C4-2B (cell line): ENCODE data around the gene RGCC.

ENCODE experiments used
- ZFX ChIP-seq: fragments of 450-650 bp; IDR thresholded peaks from 2 replicates; pipeline ENCODE4 v1.6.1; 2017
- TF ChIP-seq, protein P1 (sequence below): fragments of 450-650 bp; conservative IDR thresholded peaks from 2 replicates; pipeline ENCODE4 v1.5.1; 2017; ENCODE audit warnings: mild to moderate bottlenecking

DNA sequence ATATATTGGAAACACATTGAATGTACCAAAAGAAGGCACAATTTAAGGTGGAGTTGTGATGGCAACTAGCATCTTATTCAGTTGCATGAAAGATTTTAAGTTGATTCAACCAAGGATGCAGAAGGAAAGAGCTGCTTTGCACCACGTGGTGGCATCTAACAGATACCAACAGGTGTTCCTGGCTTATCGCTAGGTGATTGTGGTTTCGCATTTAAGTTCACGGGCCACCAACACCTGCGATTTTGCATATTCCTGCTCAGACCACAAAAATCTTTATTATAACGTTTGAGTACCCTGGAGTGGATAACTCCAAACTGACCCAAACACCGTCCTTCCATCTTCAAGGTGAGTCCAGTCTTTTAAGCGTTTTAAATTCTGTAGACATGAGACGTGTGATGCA is 45.3 kb downstream of the RGCC start:
- TF ChIP-seq, protein P1, sequence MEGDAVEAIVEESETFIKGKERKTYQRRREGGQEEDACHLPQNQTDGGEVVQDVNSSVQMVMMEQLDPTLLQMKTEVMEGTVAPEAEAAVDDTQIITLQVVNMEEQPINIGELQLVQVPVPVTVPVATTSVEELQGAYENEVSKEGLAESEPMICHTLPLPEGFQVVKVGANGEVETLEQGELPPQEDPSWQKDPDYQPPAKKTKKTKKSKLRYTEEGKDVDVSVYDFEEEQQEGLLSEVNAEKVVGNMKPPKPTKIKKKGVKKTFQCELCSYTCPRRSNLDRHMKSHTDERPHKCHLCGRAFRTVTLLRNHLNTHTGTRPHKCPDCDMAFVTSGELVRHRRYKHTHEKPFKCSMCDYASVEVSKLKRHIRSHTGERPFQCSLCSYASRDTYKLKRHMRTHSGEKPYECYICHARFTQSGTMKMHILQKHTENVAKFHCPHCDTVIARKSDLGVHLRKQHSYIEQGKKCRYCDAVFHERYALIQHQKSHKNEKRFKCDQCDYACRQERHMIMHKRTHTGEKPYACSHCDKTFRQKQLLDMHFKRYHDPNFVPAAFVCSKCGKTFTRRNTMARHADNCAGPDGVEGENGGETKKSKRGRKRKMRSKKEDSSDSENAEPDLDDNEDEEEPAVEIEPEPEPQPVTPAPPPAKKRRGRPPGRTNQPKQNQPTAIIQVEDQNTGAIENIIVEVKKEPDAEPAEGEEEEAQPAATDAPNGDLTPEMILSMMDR = no peak
- no peak for TF ChIP-seq ZFX
